Eye (tissue), 1 donor: ENCODE results near the gene NKAIN4.
A peak's percentile ranks its signal among the peaks of the same experiment; 100 is the strongest.

ENCODE experiments used
- DNase-seq: peaks from one replicate; pipeline ENCODE4 v3.0.0-alpha.2; 2015

The NKAIN4 gene

DNA sequence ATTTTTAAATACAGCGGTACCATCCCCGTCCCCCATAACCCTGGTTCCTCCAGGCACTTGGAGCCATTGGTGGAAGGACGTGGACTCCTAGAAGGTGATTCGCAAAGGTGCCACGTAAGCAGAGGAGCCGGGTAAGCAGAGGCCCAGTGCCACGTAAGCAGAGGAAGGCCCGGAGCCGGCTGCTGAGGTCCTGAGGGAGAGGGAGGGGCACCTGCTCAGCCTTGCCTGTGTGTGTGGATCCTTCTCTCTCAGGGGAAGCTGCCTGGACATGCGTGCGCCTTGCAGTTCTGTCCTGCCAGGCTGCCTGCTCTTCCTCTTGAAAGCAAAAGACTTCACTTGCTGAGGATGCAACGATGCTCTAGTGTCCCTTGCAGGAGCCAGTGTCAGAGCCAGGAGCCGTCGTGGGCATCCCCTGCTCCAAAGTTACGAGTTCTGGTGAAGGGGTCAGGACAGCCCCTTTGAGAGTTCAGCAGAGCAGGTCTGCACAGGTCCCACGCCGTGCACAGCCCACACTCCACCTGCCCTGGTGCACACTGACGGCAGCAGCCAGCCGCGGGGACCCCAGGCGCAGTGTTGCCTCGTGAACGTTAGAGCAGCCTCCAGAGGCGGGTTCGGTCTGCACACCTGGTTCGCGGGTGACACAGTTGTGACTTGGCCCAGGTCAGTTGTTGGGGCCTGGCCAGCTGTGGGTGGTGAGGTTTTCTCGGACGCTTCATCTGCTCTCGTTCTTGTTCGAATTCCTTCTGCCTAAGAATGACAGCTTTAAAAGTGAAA lies 1.9 kb upstream of the NKAIN4 start:
- peak; percentile 63 for DNase-seq

GRCh38 chr20:63254606-63255384 lies 532 bp upstream of the NKAIN4 start:
- DNase-seq: peak; percentile 88

DNA sequence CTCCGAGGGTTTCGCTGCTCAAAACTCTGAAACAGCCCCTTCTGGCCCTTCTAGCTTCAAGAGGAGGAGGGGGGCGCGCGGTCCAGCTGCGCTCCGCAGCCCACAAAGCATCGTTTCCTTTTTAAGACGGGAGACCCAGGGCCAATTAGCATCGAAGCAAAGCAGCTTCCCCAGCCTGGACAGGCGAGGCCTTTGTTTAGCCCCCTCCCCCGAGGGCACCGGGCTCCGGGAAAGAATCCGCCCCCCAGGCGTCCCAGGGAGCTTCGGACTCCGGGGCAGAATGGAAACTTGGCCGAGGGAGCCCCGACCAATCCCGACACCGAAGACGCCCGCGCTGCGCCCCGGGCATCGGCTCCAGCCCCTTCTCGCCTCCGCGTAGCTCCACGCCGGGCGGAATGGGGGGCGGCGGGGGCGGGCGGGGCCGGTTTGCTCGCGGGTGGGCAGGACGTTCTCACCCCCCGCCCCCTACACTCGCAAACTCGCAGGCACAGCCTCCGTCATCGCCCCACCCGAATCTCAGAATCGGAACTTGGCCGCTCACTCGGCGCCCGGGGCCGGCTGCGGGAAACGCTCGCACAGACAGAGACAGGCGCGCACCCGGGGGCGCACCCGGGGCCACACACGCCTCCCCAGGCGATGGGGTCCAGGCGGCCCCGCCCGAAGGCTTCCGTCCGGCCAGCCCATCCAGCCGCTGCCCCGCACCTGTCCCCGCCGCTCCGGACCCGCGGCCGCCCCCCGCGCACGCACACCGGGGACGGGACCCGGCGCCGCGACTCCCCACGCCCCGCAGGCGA lies 628 bp downstream of the NKAIN4 start:
- DNase-seq: peak; percentile 93

- DNase-seq: no peak
Observed at GRCh38 chr20:63253065-63253437, 1.2 kb downstream of the NKAIN4 start.

DNA sequence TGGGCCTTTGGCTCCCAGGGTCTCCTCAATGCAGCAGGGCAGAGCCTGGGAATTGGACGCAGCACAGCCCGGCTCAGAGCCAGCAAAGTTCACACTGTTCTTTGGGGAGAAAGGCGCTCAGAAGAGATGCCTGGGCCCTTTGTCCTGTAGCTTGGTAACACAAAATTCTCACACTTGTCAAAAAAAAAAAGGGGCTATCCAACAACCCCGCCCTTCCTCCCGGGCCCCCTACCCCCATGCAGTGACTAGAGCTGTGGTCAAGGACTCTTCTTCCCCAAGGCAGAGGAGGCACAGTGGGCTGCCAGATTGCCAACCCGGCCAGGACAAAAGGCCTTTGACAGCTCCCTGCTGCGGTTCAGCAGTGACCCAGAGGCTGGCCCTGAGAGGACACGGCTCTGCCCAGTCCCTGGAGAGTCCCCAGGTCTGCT lies 2.0 kb downstream of the NKAIN4 start:
- peak; percentile 50 for DNase-seq

- DNase-seq: peak; percentile 47
Observed at GRCh38 chr20:63251350-63251749, 2.9 kb downstream of the NKAIN4 start.

DNA sequence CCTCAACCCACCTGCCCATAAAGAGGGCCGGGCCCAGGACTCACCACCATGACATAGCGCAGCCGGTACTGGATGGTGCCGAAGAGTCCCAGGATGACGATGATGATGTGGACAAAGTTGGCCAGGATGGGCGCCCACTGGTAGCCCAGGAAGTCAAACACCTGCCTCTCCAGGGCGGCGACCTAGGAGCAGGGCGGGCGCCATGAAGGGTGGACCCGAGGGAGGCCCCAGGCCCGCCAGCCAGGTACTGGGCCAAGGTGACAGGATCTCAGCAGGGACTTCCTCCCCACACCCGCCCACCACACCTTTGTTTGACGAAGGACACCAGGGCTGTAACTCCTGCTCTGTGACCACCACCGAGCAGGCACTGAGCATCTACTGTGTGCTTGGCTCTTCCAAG lies 4.4 kb downstream of the NKAIN4 start:
- no peak for DNase-seq

DNA sequence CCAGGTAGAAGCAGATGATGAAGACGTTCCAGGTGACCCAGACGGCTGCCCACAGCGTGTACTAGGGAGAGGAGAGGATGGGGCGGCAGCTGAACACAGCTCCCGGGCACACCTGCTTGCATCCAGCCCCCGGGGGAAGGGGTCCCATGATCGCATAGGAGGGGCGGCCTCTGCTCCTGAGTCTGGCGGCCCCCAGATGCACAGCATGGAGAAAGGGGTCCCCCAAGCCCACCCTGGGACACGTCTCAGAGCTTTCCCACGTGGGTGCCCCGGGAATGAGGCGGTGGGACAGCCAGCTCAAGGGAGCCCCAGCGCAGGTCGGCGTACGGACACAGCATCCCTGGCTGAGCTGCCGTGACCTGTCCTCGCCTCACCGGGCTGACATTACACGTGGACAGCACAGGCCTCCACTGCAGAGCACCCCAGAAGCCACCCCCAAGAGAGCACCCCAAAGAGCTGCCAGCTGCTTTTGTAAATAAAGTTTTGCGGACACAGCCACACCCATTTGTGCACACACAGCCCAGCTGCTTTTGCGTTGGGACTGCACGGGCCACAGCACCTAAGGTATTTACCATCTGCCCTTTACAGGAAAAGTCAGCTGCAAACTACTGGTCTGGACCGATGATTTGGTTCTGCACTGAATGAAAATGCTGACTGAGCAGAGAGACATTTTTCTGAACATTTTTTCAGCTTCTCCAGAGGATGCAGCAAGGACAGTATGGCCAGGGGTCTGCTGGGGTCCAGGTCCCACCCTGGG lies 5.2 kb downstream of the NKAIN4 start:
- no peak for DNase-seq

DNA sequence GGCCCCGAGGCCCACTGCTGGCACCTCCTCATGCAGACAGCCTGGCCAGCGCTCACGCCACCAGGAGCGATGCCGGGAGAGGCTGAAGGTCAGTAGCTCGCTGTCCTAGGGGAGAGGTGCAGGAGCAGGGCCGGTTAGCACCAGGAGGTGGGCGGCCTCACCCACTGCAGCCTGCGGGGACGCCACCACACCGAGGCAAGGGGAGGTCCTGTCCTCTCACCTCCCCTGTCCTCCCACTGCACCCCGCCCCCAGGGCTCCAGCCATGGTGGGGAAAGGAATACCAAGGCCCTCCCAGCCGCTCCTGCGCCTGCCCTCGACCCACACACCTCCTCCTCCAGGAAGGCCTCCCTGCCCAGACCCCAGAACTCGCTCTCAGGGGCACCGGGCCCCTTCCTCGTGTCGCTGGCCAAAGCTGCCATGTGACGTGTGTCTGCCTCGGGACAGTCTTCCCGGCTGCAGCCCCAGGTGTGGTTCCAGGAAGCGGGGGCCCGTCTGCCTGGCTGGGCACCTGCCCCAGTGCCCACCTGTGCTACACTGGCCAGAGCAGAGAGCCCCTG lies 6.5 kb downstream of the NKAIN4 start:
- DNase-seq: no peak

DNA sequence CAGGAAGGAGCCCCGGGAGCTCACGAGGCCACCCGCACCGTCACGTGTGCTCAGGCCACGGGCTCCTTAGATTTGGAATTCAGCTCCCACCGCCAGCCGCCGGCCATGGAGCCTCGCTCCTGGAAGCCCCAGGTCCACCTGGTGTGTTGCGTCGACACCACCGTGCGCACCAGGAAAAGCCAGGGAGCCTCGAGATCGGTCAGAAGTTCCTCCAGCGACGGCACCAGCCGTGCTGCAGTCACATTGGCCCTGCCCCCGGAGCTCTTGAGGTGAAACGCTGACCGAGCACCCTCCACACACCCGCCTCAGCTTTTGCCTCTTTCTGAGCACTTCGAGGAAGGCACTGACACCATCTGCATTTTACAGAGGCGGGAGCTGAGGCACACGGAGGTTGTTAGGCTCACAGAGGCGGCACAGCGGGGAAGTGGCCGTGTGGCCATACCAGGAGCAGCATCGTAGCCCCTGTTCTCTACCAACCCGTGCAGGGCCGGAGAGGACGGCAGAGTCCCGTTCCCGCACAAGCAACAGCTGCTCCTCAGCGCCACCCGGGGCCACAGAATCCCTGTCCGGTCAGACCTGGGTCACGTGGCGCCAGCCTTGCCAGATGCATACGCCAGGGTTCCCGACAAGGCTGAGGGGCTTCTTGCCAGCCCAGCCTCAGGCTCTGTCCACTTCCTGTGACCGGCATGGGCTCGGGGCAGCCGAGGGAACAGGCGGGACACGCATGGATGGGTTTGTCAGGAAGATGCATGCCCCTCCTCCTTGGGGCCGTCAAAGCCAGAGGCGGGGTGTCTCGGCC lies 7.6 kb downstream of the NKAIN4 start:
- DNase-seq: peak; percentile 64

- no peak for DNase-seq
Observed at GRCh38 chr20:63244468-63244867, 9.8 kb downstream of the NKAIN4 start.

DNA sequence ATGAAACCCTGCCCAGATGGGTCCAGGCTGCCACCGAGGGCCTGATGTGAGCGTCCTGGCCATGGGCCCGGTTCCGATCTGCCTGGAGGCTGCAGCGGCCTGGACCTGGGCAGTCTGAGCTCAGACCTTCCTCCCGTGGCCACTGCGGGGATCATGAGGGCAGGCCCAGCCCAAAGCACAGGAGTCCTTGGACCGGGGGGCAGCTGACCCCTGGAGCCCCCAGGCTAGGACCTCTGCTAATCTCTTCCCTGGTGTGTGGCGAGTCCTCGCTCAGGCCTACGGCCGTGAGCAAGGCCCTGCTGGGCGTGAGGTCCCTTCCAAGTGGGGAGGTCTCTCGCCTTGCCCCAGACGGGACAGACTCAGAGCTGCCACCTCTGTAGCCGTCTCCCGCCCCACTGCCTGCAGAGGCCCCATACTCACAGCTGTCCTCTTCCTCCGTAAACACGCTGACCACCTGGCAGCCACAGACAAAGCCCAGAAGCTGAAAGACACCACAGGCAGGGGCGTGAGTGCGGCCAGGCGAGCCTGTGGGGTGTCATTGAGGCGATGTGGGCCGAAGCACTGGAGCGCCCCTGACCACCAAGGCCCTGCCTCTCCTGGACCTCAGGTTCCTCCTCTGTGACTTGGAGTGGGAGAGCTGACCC lies 10.5 kb downstream of the NKAIN4 start:
- peak; percentile 37 for DNase-seq

GRCh38 chr20:63242736-63243135 lies 11.5 kb downstream of the NKAIN4 start:
- DNase-seq: no peak

DNA sequence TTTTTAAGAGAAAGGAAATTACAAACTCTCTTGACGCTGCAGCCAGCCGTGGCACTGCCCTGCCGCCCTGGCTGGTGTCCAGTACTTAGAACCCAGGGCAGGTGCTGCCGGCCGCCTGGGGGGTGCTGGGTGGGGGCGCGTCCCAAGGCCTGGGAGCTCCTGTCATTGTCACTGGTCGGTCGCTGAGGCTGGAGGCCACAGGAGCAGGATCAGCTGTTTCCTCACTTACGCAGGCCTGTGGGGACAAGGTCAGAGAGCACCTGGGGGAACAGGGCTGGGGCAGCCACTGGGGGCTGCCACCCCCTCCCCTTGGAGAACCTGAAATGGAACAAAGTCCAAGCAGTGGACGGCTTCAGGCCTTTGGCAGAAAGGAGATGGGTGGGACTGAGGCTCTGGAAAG lies 13.0 kb downstream of the NKAIN4 start:
- no peak for DNase-seq

- DNase-seq: peak; percentile 4
Observed at GRCh38 chr20:63240004-63240403, 14.3 kb downstream of the NKAIN4 start.

GRCh38 chr20:63239431-63239830 lies 14.8 kb downstream of the NKAIN4 start:
- no peak for DNase-seq

DNA sequence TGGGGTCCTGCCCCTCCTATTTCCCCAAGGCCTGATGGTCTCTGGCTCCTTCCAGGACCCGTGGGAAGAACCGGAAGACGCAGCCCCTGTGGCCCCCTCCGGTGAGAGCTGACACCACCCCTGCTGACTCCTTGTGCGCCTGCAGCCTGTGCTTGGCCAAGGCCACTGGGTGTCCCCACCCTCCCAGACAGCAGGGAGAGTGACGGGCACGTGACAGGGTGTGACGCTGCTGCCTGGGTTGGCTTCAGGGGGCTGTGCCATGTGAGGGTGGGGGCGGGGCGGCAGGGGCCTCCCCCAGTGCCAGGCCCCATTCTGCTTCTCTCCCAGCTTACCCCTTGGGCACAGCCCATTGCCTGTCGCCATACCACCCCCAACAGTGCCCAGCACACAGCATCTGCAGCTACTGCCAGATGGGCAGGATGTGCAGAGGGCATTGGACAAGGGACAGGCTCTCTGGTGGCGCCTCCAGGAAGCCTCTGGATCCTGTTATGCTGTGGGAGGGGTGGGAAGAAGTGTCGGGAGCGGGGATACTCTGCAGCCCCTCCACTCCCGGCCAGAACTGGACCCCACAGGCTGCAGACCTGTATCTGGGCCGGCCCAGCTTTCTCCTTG lies 15.6 kb downstream of the NKAIN4 start:
- DNase-seq: peak; percentile 48

GRCh38 chr20:63238031-63238430 lies 16.2 kb downstream of the NKAIN4 start:
- no peak for DNase-seq

DNA sequence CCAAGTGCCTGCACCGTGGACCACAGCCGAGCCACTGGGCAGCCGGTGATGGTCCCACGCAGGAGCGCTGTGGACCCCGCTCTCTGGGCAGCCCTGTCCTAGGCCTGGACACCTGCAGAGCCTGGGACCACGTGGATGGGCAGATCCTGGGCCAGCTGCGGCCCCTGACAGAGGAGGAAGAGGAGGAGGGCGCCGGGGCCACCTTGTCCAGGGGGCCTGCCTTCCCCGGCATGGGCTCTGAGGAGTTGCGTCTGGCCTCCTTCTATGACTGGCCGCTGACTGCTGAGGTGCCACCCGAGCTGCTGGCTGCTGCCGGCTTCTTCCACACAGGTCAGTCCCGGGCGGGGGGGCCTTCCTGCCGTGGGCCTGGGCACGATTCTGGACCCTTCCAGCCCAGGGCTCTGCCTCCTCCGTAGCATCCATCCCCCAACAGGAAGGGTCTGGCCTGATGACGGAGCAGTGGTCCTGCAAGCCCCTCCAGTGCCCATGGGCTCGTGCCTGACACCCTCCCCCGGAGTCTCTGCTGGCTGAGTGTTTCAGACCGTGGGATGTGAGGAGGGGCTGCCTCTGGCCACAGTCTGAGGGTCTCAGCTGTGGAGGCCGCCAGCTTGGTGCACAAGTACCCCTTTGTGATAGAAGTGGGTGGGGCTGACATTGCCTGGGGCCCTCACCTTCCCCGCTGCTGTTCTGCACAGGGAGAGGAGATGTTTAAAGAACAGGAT lies 18.0 kb downstream of the NKAIN4 start:
- DNase-seq: peak; percentile 57
